ENCODE measurements around the gene KDM1A.
"Not testable (repeated sequence)": the region's sequence is repeated elsewhere in the genome, so short reads cannot be mapped to it uniquely, and the experiment has no call there.

KDM1A gene

GRCh38 chr1:23019094-23019862 lies at the start of gene KDM1A:
TSS of gene KDM1A (plus strand) at chr1:23019468. CDS start at chr1:23019597, 129 bp downstream.
- peak; percentile 89 for FAIRE-seq

DNA sequence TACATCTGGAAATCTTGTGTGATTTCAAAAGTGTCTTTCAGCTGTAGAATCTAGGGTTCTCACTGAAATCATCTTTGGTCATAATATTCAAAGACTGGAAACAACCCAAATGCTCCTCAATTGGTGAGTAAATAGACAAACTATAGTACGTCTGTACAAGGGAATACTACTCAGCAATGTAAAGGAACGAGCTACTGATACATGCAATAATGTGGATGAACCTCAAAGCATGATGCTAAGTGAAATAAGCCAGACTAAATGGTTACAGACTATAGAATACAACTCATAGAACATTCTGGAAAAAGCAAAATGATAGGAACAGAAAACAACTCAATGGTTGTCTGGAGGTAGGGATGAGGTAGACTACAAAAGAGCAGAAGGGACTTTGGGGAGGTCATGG lies 49.2 kb upstream of the KDM1A start:
- no peak for FAIRE-seq

DNA sequence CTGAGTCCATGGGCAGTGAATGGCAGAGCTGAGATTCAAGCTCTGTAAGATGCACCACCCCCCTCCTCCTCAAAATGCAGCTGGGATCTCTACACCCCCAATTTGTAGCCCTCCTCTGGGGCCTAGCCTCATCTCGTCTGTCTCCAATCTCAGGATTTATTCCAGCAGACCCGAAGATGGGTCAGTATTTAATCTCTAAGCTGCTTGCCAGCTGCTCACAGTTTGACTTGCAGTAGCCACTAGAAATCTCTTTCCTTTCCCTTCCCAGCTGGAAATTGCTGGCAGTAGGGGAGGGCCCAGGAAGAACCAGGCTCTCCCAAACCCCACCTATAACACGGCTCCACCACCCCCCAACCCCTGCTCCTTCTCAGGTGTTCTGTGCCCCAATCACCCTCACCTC lies 48.1 kb upstream of the KDM1A start:
- FAIRE-seq, result no peak

DNA sequence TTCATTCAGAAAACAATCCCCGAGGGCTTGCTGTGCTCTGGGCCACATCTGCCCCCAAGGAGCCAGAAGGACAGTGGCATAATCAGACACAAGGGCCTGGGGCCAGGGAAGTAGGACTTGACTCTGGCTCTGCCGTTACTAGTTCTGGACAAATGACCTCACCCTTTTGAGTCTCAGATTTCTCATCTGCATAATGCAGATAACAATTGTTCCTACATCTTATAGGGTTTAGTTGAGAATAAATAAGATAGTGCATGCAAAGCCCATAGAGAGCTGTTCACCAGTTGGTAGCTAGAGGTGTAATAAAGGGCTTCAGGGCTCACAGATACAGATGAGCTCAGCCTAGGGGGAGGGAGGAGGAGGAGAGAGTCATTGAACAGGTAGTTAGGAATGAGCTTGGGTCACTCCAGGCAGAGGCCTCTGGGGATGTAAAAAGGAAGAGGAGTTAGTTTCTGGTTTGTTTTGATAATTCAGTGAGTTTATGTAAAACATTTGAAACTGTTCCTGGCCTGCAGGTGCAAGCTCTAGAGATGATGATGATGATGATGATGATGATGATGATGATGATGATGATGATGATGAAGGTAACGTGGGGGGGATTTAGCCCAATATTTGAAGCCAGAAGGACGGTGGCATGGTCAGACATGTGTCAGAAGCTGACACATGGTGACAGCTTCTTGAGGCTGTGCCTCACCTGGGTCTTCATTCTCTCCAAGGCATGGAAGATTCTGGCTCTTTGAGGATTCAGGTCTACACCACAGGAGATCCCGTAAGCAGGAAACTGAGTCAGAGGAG lies 47.5 kb upstream of the KDM1A start:
- no peak for FAIRE-seq

DNA sequence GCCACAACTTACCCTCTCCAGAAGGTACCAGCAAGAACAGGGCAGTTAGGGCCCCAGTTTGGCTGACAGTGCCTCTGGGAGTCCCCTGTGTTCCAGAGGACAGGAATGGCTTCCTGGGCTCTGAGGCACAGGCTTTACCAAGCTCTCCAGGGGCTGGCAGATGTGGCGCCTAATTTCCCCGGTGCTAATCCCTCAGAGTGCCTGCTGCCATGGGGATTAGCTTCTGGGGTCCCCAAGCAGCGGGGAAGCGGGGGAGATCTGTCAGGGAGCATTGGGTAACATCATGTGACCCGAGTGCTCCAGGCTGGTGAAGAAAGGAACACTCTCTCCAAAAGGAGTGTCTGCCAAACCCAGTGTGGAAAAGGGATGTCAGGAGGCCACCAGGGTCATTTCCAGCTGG lies 46.5 kb upstream of the KDM1A start, which contains the start of gene LACTBL1:
TSS of gene LACTBL1 (minus strand) at position 107 of the 400 bp plus-strand sequence. CDS start 550 bp downstream, outside the sequence.
- FAIRE-seq, result no peak

DNA sequence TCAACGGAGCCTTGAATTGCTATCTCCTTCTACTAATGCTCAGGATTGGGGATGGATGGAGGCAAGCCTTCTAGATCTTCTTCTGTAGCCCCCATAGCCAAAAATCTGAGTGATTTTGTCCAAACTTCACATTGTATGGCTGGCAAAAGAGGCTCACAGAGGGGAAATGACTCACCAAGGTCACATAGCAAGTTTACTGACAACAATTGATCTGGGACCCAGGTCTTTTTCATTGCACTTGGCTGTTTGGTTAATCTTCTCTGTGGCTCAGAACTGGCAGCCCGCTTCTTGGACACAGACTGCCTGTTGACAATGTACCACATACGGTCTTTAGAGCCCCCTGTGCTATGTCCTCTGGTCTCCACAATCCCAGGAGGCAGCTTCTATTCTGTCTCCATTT lies 43.6 kb upstream of the KDM1A start:
- no peak for FAIRE-seq

DNA sequence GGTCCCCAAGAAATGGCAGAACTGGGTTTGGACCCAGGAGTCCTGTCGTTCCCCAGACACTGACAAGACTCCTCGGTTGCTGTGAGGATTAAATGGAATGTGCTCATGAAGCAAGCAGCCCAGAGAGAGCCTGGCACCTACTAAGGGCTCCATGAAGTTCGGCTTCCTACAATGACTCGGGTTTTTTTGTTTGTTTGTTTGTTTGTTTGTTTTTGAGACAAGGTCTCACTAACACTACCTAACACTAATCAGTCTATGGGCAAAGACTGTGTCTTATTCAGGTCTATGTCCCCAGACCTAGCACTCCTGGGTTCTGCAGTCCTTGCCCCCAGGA lies 43.2 kb upstream of the KDM1A start:
- FAIRE-seq, result no peak

- peak; percentile 78 for FAIRE-seq
Measured at GRCh38 chr1:22976461-22977243, 42.6 kb upstream of the KDM1A start.

- FAIRE-seq, result no peak
Measured at GRCh38 chr1:22978299-22978698, 41.0 kb upstream of the KDM1A start.

DNA sequence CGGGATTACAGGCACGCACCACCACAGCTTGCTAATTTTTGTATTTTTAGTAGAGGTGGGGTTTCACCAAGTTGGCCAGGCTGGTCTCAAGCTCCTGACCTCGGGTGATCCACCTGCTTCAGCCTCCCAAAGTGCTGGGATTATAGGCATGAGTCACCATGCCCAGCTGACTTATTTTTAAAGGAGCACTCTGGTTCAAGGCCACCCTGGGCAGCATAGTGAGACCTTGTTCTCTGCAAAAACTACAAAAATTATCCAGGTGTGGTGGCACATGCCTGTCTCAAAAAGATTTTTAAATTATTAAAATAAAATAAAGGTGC lies 38.8 kb upstream of the KDM1A start:
- FAIRE-seq, result not testable (repeated sequence)

- FAIRE-seq, result no peak
Measured at GRCh38 chr1:22983944-22984343, 35.3 kb upstream of the KDM1A start.

DNA sequence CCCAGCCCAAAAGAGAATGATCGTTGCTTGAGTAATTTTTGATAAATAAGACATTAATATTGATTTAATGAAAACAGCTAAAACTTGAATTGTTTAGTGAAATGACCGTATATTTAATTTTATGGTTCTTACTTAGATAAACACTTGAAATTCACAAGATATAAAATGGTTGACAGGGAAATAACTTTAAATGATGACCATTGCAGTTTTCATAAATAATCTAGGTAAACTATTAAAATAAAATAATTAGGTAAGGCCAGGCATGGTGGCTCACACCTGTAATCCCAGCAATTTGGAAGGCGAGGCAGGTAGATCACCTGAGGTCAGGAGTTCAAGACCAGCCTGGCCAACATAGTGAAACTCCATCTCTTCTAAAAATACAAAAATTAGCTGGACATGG lies 26.9 kb upstream of the KDM1A start:
- FAIRE-seq, result not testable (repeated sequence)

- FAIRE-seq, result peak; percentile 84
Measured at GRCh38 chr1:22993220-22993795, 26.0 kb upstream of the KDM1A start.

- no peak for FAIRE-seq
Measured at GRCh38 chr1:22995774-22996173, 23.5 kb upstream of the KDM1A start.

DNA sequence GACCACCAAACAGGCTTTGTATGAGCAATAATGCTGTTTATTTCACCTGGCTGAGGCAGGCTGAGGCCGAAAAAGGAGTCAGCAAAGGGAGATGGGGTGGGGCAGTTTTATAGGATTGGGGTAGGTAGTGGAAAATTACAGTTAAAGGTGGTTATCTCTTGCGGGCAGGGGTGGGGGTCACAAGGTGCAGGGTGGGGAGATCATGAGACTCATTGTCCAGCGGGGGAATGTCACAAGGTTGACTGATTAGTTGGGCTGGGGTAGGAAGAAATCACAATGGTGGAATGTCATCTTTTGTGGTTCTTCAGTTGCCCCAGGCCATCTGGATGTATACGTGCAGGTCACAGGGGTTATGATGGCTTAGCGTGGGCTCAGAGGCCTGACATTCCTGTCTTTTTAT lies 21.7 kb upstream of the KDM1A start:
- FAIRE-seq, result not testable (repeated sequence)

- FAIRE-seq, result not testable (repeated sequence)
Measured at GRCh38 chr1:23000133-23000532, 19.1 kb upstream of the KDM1A start.

DNA sequence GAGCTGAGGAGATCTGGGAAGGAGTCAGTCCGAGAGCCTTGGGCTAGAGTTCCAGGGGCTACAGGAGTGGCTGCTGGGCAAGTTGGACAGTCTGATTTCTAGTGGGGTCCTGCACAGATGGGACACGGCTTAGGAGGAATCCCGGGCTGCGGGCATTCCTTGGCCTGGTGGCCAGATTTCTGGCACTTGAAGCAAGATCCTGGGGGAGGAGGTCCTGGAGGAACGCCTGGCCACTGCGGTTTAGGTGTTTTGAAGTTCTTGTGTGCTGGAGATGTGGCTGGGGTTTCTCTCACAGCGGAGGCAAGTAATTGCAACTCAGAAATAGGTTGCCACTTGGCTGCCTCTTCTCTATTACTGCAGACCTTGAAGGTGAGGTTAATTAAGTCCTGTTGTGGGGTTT lies 17.1 kb upstream of the KDM1A start:
- FAIRE-seq, result not testable (repeated sequence)

- FAIRE-seq, result no peak
Measured at GRCh38 chr1:23004112-23004511, 15.2 kb upstream of the KDM1A start.

- FAIRE-seq, result not testable (repeated sequence)
Measured at GRCh38 chr1:23004769-23005168, 14.5 kb upstream of the KDM1A start.

DNA sequence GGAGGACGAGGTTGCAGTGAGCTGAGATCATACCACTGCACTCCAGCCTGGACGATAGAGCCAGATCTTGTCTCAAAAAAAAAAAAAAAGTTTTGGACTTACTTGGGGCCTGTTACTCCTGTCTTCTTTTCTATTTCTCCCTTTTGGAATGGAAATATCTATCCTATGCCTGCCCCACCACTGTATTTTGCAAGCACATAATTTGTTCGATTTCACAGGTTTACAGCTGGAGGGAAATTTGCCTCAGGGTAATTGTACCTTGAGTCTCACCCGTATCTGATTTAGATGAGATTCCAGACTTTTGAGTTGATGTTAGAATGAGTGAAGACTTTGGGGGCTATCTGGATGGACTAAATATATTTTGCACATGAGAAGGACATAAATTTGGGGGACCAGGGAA lies 12.2 kb upstream of the KDM1A start:
- no peak for FAIRE-seq

DNA sequence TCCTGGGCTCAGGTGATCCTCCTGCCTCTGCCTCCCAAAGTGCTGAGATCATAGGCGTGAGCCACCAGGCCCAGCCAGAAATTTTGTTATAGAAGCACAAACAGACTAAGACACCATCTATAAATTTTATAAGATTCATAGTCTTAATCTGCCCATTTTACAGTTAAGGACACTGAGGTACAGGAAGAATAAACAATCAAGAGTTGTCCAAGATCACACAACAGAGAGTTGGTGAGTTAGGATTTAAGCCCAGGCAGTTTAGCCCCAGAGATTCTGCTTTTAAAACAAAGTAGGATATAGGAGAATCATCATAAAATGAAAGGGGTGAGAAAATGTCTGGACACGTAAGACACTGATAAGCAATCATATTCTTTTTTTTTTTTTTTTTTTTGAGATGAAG lies 10.4 kb upstream of the KDM1A start:
- FAIRE-seq, result no peak

GRCh38 chr1:23010025-23010424 lies 9.2 kb upstream of the KDM1A start:
- not testable (repeated sequence) for FAIRE-seq

DNA sequence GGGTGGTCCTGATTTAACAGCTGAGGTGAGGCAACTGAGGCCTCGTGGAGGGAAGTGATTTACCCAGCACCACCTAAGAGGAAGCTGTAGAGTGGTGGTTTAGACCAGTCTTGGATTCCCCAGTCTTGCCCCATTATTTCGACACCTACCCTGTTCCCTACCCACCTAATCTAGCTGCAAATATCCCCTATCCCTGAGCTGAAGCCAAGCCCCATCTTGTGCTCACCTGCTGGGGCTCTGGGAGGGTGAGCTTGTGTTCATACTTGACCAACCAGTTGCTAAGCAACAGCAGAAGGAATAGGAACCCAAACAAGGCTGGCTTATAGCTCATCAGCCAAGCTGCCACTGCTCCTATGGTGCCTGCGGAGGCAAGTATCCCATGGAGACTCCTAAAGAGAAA lies 5.6 kb upstream of the KDM1A start:
- no peak for FAIRE-seq

Data from G401.6 (cell line).